GM12873 (cell line): Measurements from ENCODE around the gene TAF4B.

Experiments
- CTCF ChIP-seq: IDR thresholded peaks from 2 replicates; pipeline ENCODE4 v1.5.1; 2012; ENCODE audit warnings: low read depth, mild to moderate bottlenecking, moderate library complexity, low read length, control low read depth; ENCODE audit not compliant: insufficient read depth; ENCODE audit errors: missing control alignments

Gene TAF4B

GRCh38 chr18:26301681-26302080, 75.4 kb downstream of the TAF4B start:
- no peak for TF ChIP-seq CTCF

GRCh38 chr18:26304511-26304910, 78.3 kb downstream of the TAF4B start:
- TF ChIP-seq CTCF, result no peak

- peak; percentile 66 for TF ChIP-seq CTCF
Measured at GRCh38 chr18:26307161-26307773, 81.0 kb downstream of the TAF4B start.

- TF ChIP-seq CTCF, result no peak
Measured at GRCh38 chr18:26309281-26309680, 83.0 kb downstream of the TAF4B start.

- no peak for TF ChIP-seq CTCF
Measured at GRCh38 chr18:26312199-26312598, 86.0 kb downstream of the TAF4B start.

- no peak for TF ChIP-seq CTCF
Measured at GRCh38 chr18:26317398-26317797, 91.2 kb downstream of the TAF4B start.

GRCh38 chr18:26320686-26321085, 94.4 kb downstream of the TAF4B start:
- TF ChIP-seq CTCF, result no peak
